ENCODE measurements around the gene KCNJ12.
"Not testable (repeated sequence)": the region's sequence is repeated elsewhere in the genome, so short reads cannot be mapped to it uniquely, and the experiment has no call there.

Gene KCNJ12

GRCh38 chr17:21453144-21453898 is 77.2 kb downstream of the KCNJ12 start:
- no peak for DNase-seq

- not testable (repeated sequence) for DNase-seq
Measured at GRCh38 chr17:21454006-21454405, 77.8 kb downstream of the KCNJ12 start.

- no peak for DNase-seq
Measured at GRCh38 chr17:21454441-21454840, 78.3 kb downstream of the KCNJ12 start.

GRCh38 chr17:21455761-21456160 is 79.6 kb downstream of the KCNJ12 start:
- DNase-seq, result no peak

- not testable (repeated sequence) for DNase-seq
Measured at GRCh38 chr17:21456449-21456848, 80.3 kb downstream of the KCNJ12 start.

- DNase-seq, result peak; percentile 41
Measured at GRCh38 chr17:21457051-21458026, 81.2 kb downstream of the KCNJ12 start.

- no peak for DNase-seq
Measured at GRCh38 chr17:21458054-21458453, 81.9 kb downstream of the KCNJ12 start.

GRCh38 chr17:21459536-21459935 is 83.4 kb downstream of the KCNJ12 start:
- DNase-seq, result no peak

GRCh38 chr17:21460358-21460757 is 84.2 kb downstream of the KCNJ12 start:
- no peak for DNase-seq

GRCh38 chr17:21462237-21462636 is 86.1 kb downstream of the KCNJ12 start:
- DNase-seq, result no peak

GRCh38 chr17:21463204-21463661 is 87.1 kb downstream of the KCNJ12 start:
- DNase-seq, result no peak

GRCh38 chr17:21463779-21464407 is 87.7 kb downstream of the KCNJ12 start:
- no peak for DNase-seq

- DNase-seq, result no peak
Measured at GRCh38 chr17:21464611-21465021, 88.5 kb downstream of the KCNJ12 start.

- DNase-seq, result no peak
Measured at GRCh38 chr17:21466550-21466949, 90.4 kb downstream of the KCNJ12 start.

GRCh38 chr17:21467196-21467595 is 91.0 kb downstream of the KCNJ12 start:
- DNase-seq, result no peak

GRCh38 chr17:21467739-21468490 is 91.8 kb downstream of the KCNJ12 start:
- DNase-seq, result no peak
